NCI-H446 (cell line): ENCODE data around the gene TNN.
"Not testable (repeated sequence)": the region's sequence is repeated elsewhere in the genome, so short reads cannot be mapped to it uniquely, and the experiment has no call there.

Experiments
- DNase-seq, 2 experiments: peaks; one replicate each; lab custom pipeline; 2025; lab: John Stamatoyannopoulos, UW

TNN gene

DNA sequence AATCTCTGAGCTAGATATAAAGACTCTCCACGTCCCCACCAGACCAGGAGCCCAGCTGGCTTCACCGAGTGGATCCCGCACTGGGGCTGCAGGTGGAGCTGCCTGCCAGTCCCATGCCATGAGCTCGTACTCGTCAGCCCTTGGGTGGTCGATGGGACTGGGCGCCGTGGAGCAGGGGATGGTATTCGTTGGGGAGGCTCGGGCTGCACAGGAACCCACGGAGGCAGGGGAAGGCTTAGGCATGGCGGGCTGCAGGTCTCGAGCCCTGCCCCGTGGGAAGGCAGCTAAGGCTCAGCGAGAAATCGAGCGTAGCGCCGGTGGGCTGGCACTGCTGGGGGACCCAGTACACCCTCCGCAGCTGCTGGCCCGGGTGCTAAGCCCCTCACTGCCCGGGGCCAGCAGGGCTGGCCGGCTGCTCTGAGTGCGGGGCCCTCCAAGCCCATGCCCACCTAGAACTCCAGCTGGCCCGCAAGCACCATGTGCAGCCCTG, 40.7 kb downstream of the TNN start:
- DNase-seq = not testable (repeated sequence)

- no peak for DNase-seq
Observed at GRCh38 chr1:175114996-175115395, 47.4 kb downstream of the TNN start.

DNA sequence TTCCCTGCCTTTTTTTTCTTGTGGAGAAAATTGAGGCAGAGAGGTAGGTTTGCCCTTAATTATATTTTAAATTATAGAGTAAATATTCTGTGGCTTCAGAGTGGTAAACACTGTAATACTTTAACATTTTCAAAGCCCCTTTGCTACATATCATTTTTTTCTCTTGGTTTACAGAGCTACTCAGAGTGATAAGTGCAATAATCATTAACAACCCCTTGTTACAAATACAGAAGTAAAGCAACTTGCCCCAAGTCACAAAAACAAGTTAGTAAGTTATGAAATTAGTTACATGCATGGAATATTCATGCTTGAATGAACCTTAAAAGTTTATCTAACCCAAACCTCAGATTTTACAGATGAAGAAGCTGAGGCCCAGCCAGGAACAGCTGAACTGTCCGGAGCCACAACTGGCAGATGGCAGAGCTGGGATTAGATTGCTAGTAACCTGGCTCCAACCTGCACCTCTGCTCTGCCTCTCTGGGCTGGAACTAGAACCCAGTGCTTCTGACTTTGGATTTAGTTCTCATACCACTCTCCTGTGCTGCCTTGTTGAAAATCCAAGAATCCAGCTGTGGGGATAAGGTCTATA, 48.7 kb downstream of the TNN start:
- no peak for DNase-seq

DNA sequence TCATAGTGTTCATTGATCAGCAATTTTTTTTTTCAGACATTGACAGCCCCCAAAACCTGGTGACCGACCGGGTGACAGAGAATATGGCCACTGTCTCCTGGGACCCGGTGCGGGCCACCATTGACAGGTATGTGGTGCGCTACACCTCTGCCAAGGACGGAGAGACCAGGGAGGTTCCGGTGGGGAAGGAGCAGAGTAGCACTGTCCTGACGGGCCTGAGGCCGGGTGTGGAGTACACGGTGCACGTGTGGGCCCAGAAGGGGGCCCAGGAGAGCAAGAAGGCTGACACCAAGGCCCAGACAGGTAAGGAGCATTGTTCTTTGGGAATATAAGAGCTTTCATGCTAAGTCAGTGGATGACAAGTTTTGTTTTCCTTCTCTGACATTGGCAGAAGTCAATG, 49.3 kb downstream of the TNN start:
- no peak for DNase-seq

GRCh38 chr1:175118375-175119367, 51.0 kb downstream of the TNN start:
- no peak for DNase-seq

DNA sequence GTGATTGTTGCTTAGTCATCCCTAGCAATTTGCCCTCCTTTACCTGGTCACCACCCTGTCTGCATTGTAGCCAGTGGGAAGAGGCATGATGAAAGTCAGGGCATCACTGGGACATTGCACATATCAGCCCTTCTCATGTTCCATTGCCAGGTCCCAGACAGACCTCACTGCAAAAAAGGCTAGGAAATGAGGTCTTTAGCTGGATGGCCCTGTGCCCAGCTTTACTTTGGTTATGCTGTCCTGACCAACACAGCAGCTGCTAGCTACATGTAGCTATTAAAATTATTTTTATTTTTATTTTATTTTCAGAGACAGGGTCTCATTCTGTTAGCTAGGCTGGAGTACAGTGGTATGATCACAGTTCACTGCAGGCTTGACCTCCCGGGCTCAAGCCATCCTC, 52.9 kb downstream of the TNN start:
- no peak for DNase-seq

- no peak for DNase-seq
Observed at GRCh38 chr1:175124861-175125260, 57.2 kb downstream of the TNN start.

DNA sequence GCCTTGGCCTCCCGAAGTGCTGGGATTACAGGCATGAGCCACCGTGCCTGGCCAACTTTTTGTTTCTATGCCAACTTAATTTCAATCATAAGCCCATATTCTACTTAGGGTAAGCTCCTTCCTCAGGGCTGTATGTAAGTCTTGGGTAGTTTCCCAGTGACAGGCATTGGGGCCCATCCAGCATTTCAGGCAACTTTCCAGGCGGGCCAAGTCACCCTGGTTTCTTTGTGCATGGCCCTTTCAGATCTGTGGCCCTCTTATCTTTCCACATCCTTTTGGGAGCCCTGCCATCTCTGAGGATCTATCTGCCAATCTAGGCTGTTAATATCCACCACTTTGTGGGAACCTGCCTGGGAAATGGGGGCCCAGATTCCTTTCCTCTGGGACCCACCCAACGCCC, 58.7 kb downstream of the TNN start:
- peak in 1 of 2 experiments; percentile 21 for DNase-seq

GRCh38 chr1:175127565-175127964, 59.9 kb downstream of the TNN start:
- DNase-seq = no peak

DNA sequence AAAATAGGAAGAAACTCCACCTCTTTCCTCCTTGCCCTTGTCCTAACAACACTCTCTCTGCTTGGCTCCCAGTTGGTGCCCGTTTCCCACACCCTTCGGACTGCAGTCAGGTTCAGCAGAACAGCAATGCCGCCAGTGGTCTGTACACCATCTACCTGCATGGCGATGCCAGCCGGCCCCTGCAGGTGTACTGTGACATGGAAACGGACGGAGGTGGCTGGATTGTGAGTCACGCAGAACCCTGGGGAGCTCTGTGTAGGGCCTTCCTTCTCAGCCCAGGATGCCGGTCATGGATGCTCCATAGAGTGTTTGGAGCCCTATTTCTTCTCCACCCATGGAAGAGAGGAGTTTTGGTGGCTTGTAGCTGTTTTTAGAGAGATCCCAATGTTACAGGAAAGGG, 60.9 kb downstream of the TNN start:
- DNase-seq = no peak

- DNase-seq = peak in 1 of 2 experiments; percentile 36
Observed at GRCh38 chr1:175129182-175129581, 61.5 kb downstream of the TNN start.

DNA sequence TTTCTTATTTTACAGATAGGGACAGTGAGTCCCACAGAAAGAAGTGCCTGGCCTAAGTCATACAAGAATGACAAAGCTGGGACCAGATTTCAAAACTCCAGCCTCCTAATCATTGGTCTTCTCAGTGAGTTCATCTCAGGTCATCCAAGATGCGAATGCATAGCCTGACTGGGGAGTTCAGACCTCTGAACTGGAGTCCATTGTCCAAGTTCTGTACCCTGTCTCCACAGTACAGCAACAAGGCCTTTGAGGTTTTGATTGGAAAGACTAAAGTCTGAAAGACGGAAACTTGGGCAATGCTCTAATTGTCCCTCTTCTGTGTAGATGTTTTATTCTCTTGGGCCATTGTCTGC, 62.0 kb downstream of the TNN start:
- DNase-seq = no peak

GRCh38 chr1:175129997-175130648, 62.5 kb downstream of the TNN start:
- no peak for DNase-seq

DNA sequence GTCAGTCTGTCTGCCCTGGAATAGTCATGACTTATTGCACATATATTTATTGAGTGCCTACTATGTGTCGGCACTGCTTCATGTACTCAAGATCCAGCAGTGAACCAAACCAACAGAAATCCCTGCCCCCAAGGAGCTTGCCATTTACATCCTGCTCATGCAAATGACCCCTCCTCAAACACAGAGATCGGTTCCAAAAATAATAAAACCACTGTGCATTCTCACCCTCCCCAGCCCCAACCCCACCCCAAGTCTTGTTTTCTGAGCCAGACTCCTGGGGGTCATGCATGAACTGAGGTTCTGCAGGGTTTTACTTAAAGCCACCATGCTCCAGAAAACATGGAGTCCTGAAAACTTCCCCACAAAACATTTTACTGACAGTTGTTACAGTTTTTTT, 63.0 kb downstream of the TNN start:
- no peak for DNase-seq

GRCh38 chr1:175131095-175131494, 63.5 kb downstream of the TNN start:
- DNase-seq = no peak

- DNase-seq = no peak
Observed at GRCh38 chr1:175132436-175132835, 64.8 kb downstream of the TNN start.

- no peak for DNase-seq
Observed at GRCh38 chr1:175133673-175134435, 66.2 kb downstream of the TNN start.

- no peak for DNase-seq
Observed at GRCh38 chr1:175134500-175134899, 66.9 kb downstream of the TNN start.

DNA sequence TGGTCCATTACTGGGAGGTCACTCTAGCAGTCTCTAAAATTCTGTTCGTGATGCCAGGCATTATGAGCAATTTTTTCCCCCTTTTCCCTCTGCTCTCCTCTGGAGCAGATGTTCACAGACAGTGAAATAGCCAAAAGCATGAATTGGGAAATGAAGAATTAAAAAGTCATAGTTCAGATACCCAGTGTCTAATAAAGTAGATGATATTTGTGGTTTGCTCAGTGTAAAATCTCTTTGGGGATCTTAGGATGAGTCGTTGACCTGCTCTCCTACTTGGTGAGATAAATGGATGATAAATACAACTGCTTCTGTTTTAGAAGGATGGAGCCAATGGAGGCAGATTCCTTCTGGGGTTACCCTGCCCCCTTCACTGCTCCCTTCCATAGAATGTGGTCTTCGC, 68.6 kb downstream of the TNN start:
- no peak for DNase-seq

DNA sequence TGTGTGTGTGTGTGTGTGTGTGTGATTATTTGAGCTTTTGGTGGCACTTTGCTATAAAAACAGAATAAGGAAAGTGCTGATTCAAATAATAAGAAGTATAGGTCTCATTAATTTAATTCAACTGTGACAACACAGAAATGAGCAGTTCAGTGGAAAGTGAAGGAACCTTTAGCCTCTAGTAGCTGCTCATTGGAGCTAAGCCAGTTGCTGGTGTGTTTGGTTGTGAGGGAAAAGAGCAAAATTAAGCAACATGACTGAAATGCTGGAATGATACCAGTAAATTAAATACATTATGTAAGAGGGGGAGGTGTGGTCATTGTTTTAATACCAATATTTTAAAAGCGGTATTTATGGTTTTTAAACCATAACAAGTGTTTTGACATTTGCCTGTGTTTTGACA, 69.7 kb downstream of the TNN start:
- no peak for DNase-seq

DNA sequence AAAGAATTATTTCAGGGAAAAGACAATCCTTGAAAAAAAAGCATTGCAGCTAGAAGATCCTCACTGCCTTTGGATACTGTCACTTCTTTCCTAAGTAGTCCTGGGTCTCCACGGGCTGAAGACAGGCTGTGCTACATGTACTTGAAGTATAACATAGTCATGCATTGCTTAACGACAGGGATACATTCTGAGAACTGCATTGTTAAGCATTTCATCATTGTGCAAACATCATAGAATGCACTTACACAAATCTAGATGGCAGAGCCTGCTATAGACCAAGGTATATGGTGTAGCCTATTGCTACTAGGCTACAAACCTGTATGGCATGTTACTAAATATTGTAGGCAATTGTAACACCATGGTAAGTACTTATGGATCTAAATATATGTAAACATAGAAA, 70.9 kb downstream of the TNN start:
- no peak for DNase-seq

DNA sequence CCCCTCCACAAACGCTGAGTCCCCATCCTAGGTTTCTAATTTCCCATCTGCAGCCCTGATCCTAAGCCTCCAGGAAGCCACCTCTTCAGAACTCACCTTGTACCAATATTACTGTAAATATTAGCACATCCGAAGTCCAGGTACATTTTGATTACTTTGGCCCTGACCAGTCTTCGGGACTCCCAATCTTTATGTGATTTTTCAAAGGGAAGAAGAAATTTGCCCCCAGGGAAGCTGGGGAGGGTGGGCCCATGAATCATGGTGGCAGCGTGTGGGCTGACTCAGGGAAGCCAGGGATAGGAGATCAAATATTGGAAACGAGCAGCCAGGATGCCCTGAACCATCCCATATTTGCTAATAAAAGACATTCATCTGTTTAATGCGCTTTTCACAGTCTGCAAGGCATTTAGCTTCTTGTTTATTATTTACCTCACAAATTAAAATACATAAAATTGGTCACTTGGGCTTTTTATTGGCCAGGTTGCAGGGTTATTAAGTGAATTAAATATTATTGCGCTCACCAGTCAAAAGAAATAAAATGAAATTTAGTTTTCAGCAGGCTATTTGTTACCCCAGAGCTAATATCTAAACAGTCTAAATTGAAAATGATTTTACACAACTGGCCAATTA, 78.4 kb downstream of the TNN start:
- DNase-seq = no peak
